Esophagus muscularis mucosa (tissue), 3 donors: Measurements from ENCODE around the gene CAMTA1.

ENCODE experiments used
- POLR2A ChIP-seq: fragments of 450-650 bp; IDR thresholded peaks from one replicate; pipeline ENCODE4 v1.6.1; 2017; ENCODE audit warnings: antibody characterized with exemption, moderate library complexity, mild to moderate bottlenecking, low read depth
- TF ChIP-seq, protein P1 (sequence below), 3 experiments: fragments of 200-600 bp in 2 of 3; fragments of 450-650 bp in 1 of 3; sonication (generic) in 2 of 3; IDR thresholded peaks; one replicate each; pipeline ENCODE4 v1.5.1; 2017 to 2019; ENCODE audit warnings: antibody characterized with exemption in 3 of 3, mild to moderate bottlenecking in 2 of 3, moderate library complexity in 1 of 3

DNA sequence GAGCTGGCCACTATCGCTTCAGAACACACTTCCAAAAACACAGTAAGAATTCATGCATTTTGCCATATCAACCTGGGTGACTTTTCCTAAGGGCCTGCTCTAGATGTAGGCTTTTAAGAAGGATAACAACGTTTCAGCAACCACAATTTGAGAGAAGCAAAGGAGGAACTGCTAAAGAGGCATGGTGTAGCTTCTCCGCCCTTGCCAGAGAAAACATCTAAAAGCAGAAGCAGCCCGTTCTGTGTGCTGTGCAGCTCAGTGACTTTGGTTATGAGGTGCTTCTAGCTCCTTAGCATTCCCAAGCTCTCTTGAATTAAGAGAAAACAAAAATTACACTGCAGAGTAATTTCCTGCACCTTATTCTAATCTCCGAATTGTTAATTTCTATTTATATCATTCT lies 1001.5 kb downstream of the CAMTA1 start:
- TF ChIP-seq, protein P1, sequence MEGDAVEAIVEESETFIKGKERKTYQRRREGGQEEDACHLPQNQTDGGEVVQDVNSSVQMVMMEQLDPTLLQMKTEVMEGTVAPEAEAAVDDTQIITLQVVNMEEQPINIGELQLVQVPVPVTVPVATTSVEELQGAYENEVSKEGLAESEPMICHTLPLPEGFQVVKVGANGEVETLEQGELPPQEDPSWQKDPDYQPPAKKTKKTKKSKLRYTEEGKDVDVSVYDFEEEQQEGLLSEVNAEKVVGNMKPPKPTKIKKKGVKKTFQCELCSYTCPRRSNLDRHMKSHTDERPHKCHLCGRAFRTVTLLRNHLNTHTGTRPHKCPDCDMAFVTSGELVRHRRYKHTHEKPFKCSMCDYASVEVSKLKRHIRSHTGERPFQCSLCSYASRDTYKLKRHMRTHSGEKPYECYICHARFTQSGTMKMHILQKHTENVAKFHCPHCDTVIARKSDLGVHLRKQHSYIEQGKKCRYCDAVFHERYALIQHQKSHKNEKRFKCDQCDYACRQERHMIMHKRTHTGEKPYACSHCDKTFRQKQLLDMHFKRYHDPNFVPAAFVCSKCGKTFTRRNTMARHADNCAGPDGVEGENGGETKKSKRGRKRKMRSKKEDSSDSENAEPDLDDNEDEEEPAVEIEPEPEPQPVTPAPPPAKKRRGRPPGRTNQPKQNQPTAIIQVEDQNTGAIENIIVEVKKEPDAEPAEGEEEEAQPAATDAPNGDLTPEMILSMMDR (IDR thresholded peaks at IDR 0.05) = no peak
- no peak for TF ChIP-seq POLR2A
